Rectal smooth muscle tissue (tissue), 1 donor: Measurements from ENCODE around the gene UBN1.
"Not testable (repeated sequence)": the region's sequence is repeated elsewhere in the genome, so short reads cannot be mapped to it uniquely, and the experiment has no call there.

ENCODE experiments used
- H3K27ac ChIP-seq: one replicate; pipeline ENCODE4 v1.7.0; 2013; ENCODE audit warnings: low read depth, low read length, inconsistent platforms
- H3K27me3 ChIP-seq: one replicate; pipeline ENCODE4 v1.7.0; 2013; ENCODE audit warnings: low read length; ENCODE audit not compliant: control insufficient read depth, insufficient read depth
- H3K36me3 ChIP-seq: one replicate; pipeline ENCODE4 v1.7.0; 2013; ENCODE audit warnings: low read length; ENCODE audit not compliant: control insufficient read depth, insufficient read depth
- H3K4me1 ChIP-seq: one replicate; pipeline ENCODE4 v1.7.0; 2013; ENCODE audit warnings: low read length; ENCODE audit not compliant: control insufficient read depth, insufficient read depth
- H3K4me3 ChIP-seq: one replicate; pipeline ENCODE4 v1.7.0; 2013; ENCODE audit warnings: low read length
- H3K9ac ChIP-seq: one replicate; pipeline ENCODE4 v1.7.0; 2013; ENCODE audit warnings: low read length

The UBN1 gene

DNA sequence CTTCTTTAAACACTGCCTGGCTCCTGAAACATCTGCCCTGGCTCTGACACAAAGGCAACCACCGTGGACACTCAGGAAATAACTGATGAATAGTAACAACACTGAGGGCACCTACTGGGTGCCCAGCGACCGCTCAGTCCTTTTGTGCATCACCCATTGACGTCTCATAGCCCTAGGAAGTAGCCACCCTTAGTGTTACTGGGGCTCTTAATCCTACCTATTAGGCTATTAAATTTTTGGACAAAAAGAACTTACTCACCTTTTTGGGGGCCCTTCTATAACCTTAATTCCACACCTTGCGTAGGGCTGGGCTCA is 78.0 kb downstream of the UBN1 start:
- Histone ChIP-seq H3K36me3 (no peaks in the 10 kb centered on the region), H3K27ac (no peak overlapping the region), H3K27me3 (no peaks in the 10 kb centered on the region), H3K4me3 (no peak overlapping the region), H3K9ac (no peak overlapping the region), H3K4me1 (no peaks in the 10 kb centered on the region)

- Histone ChIP-seq H3K27ac (no peak overlapping the region), H3K27me3 (no peaks in the 10 kb centered on the region), H3K4me3 (no peak overlapping the region)
Observed at GRCh38 chr16:4925791-4926190, 78.5 kb downstream of the UBN1 start.

GRCh38 chr16:4926928-4927327 is 79.6 kb downstream of the UBN1 start:
- H3K27ac ChIP-seq: no peak overlapping the region
- H3K27me3 ChIP-seq: no peaks in the 10 kb centered on the region
- H3K36me3 ChIP-seq: no peaks in the 10 kb centered on the region
- no peak overlapping the region for H3K9ac ChIP-seq
- H3K4me3 ChIP-seq: no peak overlapping the region
- no peaks in the 10 kb centered on the region for H3K4me1 ChIP-seq

More at GRCh38 chr16:4925791-4926190, 78.5 kb downstream of the UBN1 start:
- H3K36me3 ChIP-seq: no peaks in the 10 kb centered on the region
- H3K9ac ChIP-seq: no peak overlapping the region
- no peaks in the 10 kb centered on the region for H3K4me1 ChIP-seq

DNA sequence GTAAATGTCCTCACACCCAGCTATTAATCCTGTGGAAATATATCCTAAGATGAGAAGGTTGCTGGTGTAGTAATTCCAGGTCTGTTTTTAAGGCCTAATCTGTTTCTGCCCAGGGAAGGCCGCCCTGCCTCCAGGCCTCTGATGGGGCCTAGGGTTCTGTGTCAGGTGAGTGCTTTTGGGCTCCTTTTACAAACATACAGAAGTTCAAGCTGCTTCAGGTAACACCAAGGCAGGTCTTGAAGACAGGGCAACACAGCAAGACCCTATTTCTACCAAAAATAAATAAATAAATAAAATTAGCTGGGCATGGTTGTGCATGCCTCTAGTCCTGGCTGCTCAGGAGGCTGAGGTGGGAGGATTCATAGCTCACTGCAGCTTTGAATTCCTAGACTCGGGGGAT is 80.4 kb downstream of the UBN1 start:
- H3K27me3 ChIP-seq: no peaks in the 10 kb centered on the region
- no peak overlapping the region for H3K4me3 ChIP-seq

GRCh38 chr16:4928227-4928626 is 80.9 kb downstream of the UBN1 start:
- Histone ChIP-seq H3K4me3 (no peak overlapping the region), H3K9ac (no peak overlapping the region), H3K36me3 (no peaks in the 10 kb centered on the region), H3K27ac (no peak overlapping the region), H3K27me3 (no peaks in the 10 kb centered on the region), H3K4me1 (no peaks in the 10 kb centered on the region)

More for the DNA sequence above, 80.4 kb downstream of the UBN1 start:
- H3K9ac ChIP-seq: no peak overlapping the region
- no peaks in the 10 kb centered on the region for H3K4me1 ChIP-seq
- no peak overlapping the region for H3K27ac ChIP-seq
- no peaks in the 10 kb centered on the region for H3K36me3 ChIP-seq

DNA sequence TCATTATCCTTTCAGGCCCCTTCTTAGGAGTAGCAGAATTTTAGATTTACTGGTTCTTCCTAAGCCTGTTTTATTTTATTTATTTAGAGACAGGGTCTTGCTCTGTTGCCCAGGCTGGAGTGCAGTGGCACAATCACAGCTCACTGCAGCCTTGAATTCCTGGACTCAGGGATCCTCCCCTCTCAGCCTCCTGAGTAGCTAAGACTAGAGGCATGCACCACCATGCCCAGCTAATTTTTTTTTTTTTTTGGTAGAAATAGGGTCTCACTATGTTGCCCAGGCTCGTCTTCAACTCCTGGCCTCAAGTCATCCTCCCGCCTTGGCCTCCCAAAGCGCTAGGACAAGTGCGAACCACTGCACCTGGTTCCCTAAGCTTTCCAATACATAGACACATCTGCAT is 82.3 kb downstream of the UBN1 start:
- H3K4me3 ChIP-seq, H3K9ac ChIP-seq, H3K36me3 ChIP-seq, H3K27me3 ChIP-seq, H3K4me1 ChIP-seq, H3K27ac ChIP-seq: not testable (repeated sequence)

DNA sequence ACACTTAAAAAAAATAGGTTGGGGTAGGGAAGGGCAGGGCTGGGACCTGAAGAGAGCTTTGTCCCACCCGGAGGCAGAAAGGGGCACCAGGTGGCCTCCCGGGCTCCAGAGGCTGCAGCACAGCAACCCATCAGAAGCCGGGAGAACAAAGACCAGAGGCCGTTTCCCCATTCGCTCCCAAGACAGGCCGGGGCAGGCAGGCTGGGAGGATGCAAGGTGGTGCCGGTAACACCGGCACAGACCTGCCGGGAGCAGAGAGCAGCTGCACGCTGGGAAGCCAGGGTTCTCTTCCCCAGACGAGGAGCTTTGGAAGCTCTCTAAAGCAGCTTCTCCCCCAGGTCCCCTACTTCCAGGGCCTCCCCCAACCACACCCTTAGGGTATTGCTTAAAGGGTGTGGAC is 84.1 kb downstream of the UBN1 start:
- Histone ChIP-seq H3K27me3 (no peaks in the 10 kb centered on the region), H3K27ac (no peak overlapping the region), H3K36me3 (no peaks in the 10 kb centered on the region), H3K9ac (no peak overlapping the region), H3K4me1 (no peaks in the 10 kb centered on the region), H3K4me3 (no peak overlapping the region)
